GM12864 (cell line): ENCODE results near the gene CCN5.

Experiments
- DNase-seq: peaks from one replicate; pipeline ENCODE4 v3.0.0-alpha.2; 2011; ENCODE audit warnings: low read depth
- H3K4me3 ChIP-seq: 2 replicates; pipeline ENCODE4 v1.5.1; 2011; ENCODE audit warnings: mild to moderate bottlenecking, low read depth, low read length, control low read depth
- TF ChIP-seq, protein P1 (sequence below): IDR thresholded peaks from 2 replicates; pipeline ENCODE4 v1.5.1; 2011; ENCODE audit warnings: low read depth, mild to moderate bottlenecking, moderate library complexity, low read length, control low read depth, inconsistent platforms; ENCODE audit errors: missing control alignments

The CCN5 gene

DNA sequence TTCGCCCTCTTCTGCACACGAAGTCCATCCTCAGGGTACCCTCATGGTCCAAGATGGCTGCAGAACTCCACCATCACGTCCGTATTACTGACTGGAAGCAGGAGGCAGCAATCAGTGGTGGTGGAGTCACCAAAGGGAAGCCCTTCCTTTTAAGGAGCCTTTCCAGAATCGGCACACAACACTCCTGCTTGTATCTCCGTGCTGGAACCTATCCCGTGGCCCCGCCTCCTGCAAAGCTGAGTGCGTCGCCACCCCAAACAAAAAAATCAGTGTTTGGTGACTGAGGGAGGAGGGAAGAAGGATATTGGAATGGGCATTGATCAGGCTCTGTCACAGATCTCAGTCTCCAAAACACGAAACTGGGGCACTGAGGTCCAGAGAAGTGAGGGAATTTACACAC lies 5.8 kb upstream of the CCN5 start:
- DNase-seq: no peak
- TF ChIP-seq, protein P1, sequence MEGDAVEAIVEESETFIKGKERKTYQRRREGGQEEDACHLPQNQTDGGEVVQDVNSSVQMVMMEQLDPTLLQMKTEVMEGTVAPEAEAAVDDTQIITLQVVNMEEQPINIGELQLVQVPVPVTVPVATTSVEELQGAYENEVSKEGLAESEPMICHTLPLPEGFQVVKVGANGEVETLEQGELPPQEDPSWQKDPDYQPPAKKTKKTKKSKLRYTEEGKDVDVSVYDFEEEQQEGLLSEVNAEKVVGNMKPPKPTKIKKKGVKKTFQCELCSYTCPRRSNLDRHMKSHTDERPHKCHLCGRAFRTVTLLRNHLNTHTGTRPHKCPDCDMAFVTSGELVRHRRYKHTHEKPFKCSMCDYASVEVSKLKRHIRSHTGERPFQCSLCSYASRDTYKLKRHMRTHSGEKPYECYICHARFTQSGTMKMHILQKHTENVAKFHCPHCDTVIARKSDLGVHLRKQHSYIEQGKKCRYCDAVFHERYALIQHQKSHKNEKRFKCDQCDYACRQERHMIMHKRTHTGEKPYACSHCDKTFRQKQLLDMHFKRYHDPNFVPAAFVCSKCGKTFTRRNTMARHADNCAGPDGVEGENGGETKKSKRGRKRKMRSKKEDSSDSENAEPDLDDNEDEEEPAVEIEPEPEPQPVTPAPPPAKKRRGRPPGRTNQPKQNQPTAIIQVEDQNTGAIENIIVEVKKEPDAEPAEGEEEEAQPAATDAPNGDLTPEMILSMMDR: no peak
- H3K4me3 ChIP-seq: no peak overlapping the region

DNA sequence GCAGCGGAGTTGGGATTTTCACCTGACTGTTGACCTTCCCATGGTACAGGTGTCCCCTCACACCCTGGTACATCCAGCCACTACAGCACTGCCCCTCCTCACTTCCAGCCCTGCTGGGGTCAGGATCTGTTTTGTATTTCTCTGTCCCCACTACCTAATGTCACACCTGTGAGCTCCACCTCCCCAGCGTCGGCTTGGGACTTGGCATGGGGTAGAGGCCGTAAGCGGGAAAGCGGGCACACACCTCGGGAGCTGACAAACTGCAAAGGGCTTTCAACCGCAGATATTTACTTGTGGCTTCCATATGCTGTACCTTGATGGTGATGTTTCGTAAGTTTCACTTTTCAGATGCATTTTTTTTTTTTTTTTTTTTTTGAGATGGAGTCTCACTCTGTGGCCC lies 5.4 kb upstream of the CCN5 start:
- H3K4me3 ChIP-seq: no peak overlapping the region
- DNase-seq: no peak
- TF ChIP-seq, protein P1: no peak

DNA sequence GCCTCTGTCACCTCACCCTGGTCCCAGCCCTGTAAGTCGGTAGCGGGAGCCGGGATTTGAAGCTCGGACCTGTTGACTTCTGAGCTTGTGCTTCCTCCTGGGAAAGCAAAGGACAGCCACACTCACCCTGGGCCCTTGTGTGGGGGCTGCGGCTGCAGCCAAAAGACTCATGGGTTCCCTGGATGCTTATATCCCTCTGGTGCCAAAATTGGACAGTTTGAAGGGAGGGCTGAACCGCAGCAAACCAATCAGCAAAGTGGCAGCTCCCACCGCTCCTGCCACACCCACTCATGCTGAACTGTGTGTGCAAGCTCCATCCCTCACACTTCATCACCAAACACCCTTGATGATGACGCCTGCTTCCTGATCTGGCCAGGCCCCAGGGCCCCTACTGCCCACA lies 3.9 kb upstream of the CCN5 start:
- TF ChIP-seq, protein P1: no peak
- DNase-seq: no peak
- no peak overlapping the region for H3K4me3 ChIP-seq

DNA sequence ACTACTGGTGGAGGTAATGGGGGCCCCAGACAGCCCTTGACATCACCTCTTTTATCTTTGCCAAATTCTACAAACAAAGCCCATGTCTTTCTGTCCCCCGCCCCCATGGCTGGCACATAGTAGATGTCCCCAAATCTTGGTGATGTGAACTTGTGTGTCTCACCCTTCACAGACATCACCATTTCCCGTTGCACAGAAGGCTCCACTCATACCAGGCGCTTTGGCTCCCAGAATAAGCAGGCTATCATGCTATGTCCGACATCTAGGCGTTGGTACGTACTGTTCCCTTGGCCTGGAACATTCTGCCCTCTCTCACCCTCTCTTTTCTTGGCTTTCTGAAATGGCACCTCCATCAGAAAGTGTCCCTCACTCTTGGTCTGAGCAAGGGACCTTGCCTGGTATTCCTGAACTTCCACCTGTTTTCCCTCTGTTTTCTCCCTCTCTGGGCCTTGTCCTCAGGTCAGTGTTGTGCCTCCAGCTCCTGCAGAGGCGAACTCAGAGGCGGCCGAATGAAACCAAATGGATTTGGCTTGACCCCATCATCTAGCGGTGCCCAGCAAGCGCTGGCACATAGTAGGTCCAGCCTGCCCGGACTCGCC lies 968 bp upstream of the CCN5 start:
- TF ChIP-seq, protein P1: no peak
- no peak for DNase-seq
- no peak overlapping the region for H3K4me3 ChIP-seq

DNA sequence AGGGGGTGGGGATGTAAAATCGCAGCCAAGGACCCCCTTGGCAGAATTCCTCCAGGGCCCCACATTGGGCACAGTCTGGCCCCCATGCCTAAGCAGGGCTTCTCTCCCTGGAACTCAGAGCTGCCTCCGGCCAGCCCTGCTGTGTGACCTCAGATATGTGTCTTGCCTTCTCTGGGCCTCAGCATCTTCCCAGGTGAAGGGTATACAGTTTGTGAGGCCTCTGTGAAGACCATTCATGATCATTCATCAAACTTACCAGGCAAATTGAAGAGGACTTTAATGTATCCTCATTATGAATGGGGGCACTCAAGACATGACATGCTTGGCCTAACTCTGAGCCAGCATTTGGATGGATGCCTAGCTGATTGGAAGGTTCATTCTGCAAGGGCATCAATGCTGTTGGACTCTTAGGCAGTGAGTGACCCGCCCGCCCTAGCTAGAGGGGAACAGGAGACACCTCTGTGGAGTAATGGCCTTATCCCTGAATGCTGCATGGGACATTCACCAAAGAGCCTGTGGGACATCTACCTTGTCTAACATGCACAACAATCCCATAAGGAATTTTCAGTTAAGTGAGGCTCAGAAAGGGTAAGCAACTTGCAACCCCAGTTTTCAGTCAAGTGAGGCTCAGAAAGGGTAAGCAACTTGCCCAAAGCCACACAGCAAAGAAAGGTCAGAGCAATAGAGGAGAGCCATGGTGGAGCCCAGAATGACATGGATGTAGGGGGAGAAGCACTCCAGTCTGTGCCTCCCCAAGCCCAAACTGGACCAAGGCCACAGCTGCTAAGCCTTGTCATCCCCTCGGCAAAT lies 535 bp downstream of the CCN5 start:
- H3K4me3 ChIP-seq: no peak overlapping the region
- DNase-seq: no peak
- TF ChIP-seq, protein P1: no peak

DNA sequence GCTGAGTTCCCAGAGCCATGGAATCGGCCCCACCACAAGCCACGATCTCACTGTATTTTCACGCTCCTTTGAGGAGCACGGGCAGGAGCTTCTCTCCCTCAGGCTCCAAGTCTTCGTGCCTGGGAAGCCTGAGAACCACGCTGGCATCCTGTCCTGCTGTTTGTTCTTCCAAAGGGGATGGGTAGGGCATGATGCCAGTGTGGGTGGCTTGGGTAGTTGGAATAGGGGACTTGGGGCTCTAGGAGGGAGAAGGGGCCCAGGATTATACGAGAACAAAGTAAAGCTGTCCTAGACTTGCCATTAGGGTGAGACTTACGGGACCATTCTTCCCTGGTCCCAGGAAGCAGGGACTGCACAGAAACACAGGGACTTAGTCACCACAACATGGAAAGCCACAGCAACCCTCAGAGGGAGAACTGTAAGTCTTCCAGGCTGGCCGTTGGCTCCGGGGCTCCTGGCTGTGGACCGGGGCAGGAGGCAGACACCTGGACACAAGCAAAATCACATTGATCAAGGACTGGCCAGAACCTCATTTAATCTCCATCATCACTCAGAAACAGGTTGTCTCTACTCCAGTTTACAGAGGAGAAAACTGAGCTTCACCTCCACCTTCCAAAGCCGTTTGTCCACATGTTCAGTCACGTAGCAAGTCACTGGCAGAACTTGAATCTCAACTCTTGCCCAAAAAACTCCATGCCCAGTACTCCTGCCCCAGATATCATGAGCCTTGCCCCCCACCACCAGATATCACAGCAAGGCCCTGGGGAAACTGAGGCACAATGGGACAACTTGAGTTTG lies 1.3 kb downstream of the CCN5 start:
- no peak overlapping the region for H3K4me3 ChIP-seq
- TF ChIP-seq, protein P1: no peak
- DNase-seq: no peak
